Neural crest cell (in vitro differentiated cells): ENCODE measurements around the gene NXNL2. TPM values are rescaled to one million over a fixed set of nuclear protein-coding genes. Genes with fewer than 3 reads are reported as not detected.

Experiments used
- DNase-seq: peaks from one replicate; pipeline ENCODE4 v3.0.0; 2021; ENCODE audit warnings: low read depth, mixed read lengths, low spot score
- H3K27ac Mint-ChIP-seq: one replicate; pipeline ENCODE4 v1.8.0; 2021; ENCODE audit warnings: mild to moderate bottlenecking, mixed read lengths; ENCODE audit not compliant: unreplicated experiment
- H3K27me3 Mint-ChIP-seq: 2 replicates; pipeline ENCODE4 v1.8.0; 2021; ENCODE audit warnings: low read depth, mild to moderate bottlenecking, mixed read lengths
- H3K36me3 Mint-ChIP-seq: 2 replicates; pipeline ENCODE4 v1.8.0; 2021; ENCODE audit warnings: low read depth, mild to moderate bottlenecking, mixed read lengths
- H3K4me1 Mint-ChIP-seq: 2 replicates; pipeline ENCODE4 v1.8.0; 2021; ENCODE audit warnings: mixed read lengths
- H3K4me3 Mint-ChIP-seq: one replicate; pipeline ENCODE4 v1.8.0; 2021; ENCODE audit warnings: mild to moderate bottlenecking, mixed read lengths
- H3K9me3 Mint-ChIP-seq: 2 replicates; pipeline ENCODE4 v1.8.0; 2021; ENCODE audit warnings: mixed read lengths
- total RNA-seq: library from RNA; stranded (reverse); gene quantifications from 2 replicates; pipeline ENCODE4 v1.2.1, GENCODE V29; 2021
- TF ChIP-seq, protein P1 (sequence below): fragments of 200-600 bp; sonication (generic); conservative IDR thresholded peaks from 2 replicates; pipeline ENCODE4 v1.5.0; 2021; ENCODE audit warnings: antibody characterized with exemption, mild to moderate bottlenecking

NXNL2 gene
- total RNA-seq, 1 donor from 2014 or later, result not detected

- no peaks in the 10 kb centered on the region for H3K36me3 Mint-ChIP-seq
- H3K9me3 Mint-ChIP-seq, result peaks cover 4% of the 10 kb centered on the region
- TF ChIP-seq, protein P1, sequence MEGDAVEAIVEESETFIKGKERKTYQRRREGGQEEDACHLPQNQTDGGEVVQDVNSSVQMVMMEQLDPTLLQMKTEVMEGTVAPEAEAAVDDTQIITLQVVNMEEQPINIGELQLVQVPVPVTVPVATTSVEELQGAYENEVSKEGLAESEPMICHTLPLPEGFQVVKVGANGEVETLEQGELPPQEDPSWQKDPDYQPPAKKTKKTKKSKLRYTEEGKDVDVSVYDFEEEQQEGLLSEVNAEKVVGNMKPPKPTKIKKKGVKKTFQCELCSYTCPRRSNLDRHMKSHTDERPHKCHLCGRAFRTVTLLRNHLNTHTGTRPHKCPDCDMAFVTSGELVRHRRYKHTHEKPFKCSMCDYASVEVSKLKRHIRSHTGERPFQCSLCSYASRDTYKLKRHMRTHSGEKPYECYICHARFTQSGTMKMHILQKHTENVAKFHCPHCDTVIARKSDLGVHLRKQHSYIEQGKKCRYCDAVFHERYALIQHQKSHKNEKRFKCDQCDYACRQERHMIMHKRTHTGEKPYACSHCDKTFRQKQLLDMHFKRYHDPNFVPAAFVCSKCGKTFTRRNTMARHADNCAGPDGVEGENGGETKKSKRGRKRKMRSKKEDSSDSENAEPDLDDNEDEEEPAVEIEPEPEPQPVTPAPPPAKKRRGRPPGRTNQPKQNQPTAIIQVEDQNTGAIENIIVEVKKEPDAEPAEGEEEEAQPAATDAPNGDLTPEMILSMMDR, result no peak
- no peak overlapping the region for H3K27ac Mint-ChIP-seq
- H3K27me3 Mint-ChIP-seq, result no peaks in the 10 kb centered on the region
- H3K4me1 Mint-ChIP-seq, result peaks cover 4% of the 10 kb centered on the region
- no peak overlapping the region for H3K4me3 Mint-ChIP-seq
- no peak for DNase-seq
Observed at GRCh38 chr9:88553350-88553749, 18.4 kb downstream of the NXNL2 start.

DNA sequence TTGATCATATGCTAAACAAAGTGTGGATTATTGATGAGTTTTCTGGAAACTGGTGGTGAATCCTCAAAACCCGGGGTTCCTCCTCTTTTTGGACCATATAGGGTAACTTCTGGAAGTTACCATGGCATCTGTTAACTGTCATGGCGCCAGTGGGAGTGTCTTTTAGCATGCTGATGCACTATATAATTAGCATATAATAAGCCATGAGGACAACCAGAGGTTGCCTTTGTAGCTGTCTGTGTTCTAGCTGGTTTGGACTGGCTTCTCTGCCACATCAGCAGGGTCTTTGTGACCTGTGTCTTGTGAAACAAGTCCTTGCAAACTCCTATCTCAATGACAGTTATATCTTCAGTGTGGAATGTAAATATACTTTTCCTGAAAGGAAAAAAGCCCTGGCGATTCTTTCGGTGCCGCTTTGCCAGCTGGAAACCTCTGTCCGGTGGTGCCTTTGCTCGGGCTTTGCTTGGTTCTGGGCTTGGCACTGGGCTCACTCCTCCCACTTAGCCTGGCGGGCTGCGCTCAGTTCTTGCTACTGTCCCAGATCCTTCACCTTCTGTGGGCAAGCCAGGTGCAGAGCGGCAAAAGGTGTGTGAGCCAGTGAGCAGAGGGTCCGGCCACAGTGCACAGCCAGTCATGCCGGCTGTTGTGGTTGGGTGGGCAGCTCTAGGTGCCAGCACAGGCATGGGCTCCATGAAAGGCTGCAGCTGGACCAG, 20.4 kb downstream of the NXNL2 start:
- no peak overlapping the region for H3K4me3 Mint-ChIP-seq
- no peaks in the 10 kb centered on the region for H3K9me3 Mint-ChIP-seq
- H3K4me1 Mint-ChIP-seq, result peaks cover 4% of the 10 kb centered on the region
- TF ChIP-seq, protein P1, result no peak
- no peaks in the 10 kb centered on the region for H3K36me3 Mint-ChIP-seq
- H3K27ac Mint-ChIP-seq, result no peak overlapping the region
- no peak for DNase-seq
- H3K27me3 Mint-ChIP-seq, result no peaks in the 10 kb centered on the region

DNA sequence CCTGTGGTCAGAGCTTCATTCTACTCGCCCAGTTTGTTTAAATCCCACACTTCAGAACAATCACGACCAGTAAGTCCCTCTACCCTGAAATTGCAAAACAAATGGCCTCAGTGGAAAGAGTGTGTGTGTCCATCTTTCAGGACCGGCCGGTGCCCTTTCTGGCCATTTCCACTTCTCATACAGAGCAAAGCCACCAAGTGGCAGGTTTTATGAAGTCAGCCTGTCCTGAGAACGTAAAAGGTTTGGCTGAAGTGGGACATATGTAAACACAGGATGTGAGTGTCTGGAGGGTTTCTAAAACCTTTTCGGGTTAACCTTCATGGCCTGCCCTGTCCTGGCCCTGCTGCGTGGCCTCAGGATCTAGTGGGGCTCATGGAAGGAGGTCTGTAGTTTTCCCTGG, 24.7 kb downstream of the NXNL2 start:
- TF ChIP-seq, protein P1, result no peak
- DNase-seq, result no peak
- no peak overlapping the region for H3K27ac Mint-ChIP-seq
- no peaks in the 10 kb centered on the region for H3K9me3 Mint-ChIP-seq
- no peaks in the 10 kb centered on the region for H3K36me3 Mint-ChIP-seq
- H3K4me1 Mint-ChIP-seq, result no peaks in the 10 kb centered on the region
- no peaks in the 10 kb centered on the region for H3K27me3 Mint-ChIP-seq
- H3K4me3 Mint-ChIP-seq, result no peak overlapping the region

- Mint-ChIP-seq H3K27ac (no peak overlapping the region), H3K9me3 (no peaks in the 10 kb centered on the region), H3K4me3 (no peak overlapping the region), H3K4me1 (no peaks in the 10 kb centered on the region), H3K27me3 (peaks cover 3% of the 10 kb centered on the region), H3K36me3 (no peaks in the 10 kb centered on the region)
- TF ChIP-seq, protein P1, result no peak
- no peak for DNase-seq
Observed at GRCh38 chr9:88567870-88568269, 32.9 kb downstream of the NXNL2 start.

- no peak overlapping the region for H3K27ac Mint-ChIP-seq
- H3K4me3 Mint-ChIP-seq, result no peak overlapping the region
- DNase-seq, result no peak
- peaks cover 12% of the 10 kb centered on the region for H3K4me1 Mint-ChIP-seq
- H3K9me3 Mint-ChIP-seq, result peaks cover 2% of the 10 kb centered on the region
- no peaks in the 10 kb centered on the region for H3K36me3 Mint-ChIP-seq
- TF ChIP-seq, protein P1, result no peak
- no peaks in the 10 kb centered on the region for H3K27me3 Mint-ChIP-seq
Observed at GRCh38 chr9:88571419-88571818, 36.4 kb downstream of the NXNL2 start.
